Activated CD4-positive, alpha-beta T cell treated with anti-CD3 and anti-CD28 coated beads for 48 hours (primary cell): Measurements from ENCODE around the gene BCAS1.

Source experiments
- DNase-seq: peaks from one replicate; pipeline ENCODE4 v3.0.0-alpha.2; 2020

The BCAS1 gene

DNA sequence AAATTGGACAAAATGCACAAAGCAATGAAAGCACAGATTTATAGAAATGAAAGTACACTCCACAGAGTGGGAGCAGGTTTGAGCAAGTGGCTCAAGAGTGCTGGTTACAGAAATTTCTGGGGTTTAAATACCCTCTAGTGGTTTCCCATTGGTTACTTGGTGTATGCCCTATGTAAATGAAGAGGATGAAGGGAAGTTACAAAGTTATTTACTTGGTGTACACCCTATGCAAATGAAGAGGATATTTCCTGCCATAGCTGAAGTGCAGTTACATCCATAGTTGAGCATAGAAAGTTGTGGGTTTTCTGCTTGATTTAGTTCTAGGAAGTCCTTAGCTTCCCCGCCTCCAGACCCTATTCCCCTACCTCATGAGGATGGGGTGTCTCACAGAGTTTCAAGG is 22.7 kb downstream of the BCAS1 start:
- no peak for DNase-seq

- DNase-seq, result no peak
Observed at GRCh38 chr20:54047048-54047447, 23.3 kb downstream of the BCAS1 start.

- DNase-seq, result no peak
Observed at GRCh38 chr20:54044156-54044555, 26.2 kb downstream of the BCAS1 start.

GRCh38 chr20:54043076-54043967 is 27.1 kb downstream of the BCAS1 start:
- DNase-seq, result peak; percentile 30

DNA sequence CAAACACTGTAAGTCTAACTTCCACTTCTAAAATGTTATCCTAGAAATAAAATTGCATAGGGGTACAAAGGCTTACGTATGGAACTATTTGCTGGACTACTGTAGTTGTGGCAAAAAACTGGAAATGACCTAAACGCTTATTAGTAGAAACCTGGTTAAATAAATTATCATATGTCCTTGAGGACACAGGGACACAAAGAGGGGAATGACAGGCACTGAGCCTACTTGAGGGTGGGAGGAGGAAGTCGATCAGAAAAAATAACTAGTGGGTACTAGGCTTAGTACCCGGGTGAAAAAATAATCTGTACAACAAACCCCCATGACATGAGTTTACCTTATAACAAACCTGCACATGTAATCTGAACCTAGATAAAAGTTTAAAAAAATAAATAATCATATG is 28.4 kb downstream of the BCAS1 start:
- DNase-seq, result no peak

GRCh38 chr20:54041336-54041735 is 29.1 kb downstream of the BCAS1 start:
- no peak for DNase-seq

DNA sequence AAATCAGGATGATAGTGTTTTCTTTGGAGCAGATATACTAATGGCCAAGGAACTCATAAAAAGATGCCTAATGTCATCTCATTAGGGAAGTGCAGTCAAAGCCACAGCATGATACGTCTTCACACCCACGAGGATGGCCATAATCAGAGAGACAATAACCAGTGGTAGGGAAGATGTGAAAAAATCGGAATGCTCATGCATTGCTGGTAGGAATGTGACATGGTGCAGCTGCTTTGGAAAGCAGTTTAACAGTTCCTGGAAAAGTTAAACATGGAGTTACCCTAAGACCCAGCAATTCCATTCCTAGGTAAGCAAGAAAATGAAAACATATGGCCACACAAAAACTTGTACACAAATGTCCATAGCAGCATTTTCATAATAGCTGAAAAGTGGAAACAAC is 29.9 kb downstream of the BCAS1 start:
- no peak for DNase-seq

DNA sequence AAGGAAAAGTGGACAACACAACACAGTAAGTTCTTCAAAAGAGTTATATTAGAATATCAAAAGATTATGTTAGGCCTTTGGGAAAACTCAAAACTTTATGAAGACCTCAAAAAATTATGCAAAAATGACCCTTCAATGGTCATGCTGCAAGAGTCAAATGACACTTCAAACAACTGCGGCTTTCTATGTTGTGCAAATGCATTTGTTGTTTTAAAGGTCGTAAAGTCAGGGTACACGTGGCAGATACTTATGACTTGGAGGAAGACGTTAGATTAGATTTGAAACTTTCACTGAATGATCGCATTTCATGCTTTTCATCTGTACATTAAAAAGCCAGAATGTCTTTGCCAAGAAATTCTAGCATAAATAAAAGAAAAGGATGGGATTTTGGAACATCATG is 31.4 kb downstream of the BCAS1 start:
- DNase-seq, result no peak

GRCh38 chr20:54037525-54037924 is 32.9 kb downstream of the BCAS1 start:
- no peak for DNase-seq

GRCh38 chr20:54029643-54030042 is 40.8 kb downstream of the BCAS1 start:
- no peak for DNase-seq

GRCh38 chr20:54029176-54029575 is 41.2 kb downstream of the BCAS1 start:
- no peak for DNase-seq

GRCh38 chr20:54028276-54029011 is 42.0 kb downstream of the BCAS1 start:
- no peak for DNase-seq

DNA sequence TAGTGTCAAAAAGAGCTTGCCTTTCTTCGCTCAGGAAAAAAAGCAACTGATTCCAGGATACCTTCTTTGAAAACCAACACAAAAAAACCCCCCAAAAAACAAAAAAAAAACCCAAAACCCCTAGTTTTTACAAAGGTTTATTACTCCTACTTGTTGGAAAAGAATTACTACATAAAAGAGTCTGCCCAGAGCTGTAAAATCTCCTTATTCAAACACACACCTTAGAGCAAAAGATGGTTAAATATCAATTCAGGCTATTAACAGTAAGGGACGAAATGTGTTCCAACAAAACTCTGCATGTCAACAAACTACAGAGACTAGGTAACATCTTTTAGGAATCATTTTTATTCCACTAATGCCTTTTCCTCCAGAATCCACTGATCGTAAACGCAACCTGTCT is 42.7 kb downstream of the BCAS1 start:
- DNase-seq, result no peak

- DNase-seq, result no peak
Observed at GRCh38 chr20:54026295-54027064, 43.9 kb downstream of the BCAS1 start.

DNA sequence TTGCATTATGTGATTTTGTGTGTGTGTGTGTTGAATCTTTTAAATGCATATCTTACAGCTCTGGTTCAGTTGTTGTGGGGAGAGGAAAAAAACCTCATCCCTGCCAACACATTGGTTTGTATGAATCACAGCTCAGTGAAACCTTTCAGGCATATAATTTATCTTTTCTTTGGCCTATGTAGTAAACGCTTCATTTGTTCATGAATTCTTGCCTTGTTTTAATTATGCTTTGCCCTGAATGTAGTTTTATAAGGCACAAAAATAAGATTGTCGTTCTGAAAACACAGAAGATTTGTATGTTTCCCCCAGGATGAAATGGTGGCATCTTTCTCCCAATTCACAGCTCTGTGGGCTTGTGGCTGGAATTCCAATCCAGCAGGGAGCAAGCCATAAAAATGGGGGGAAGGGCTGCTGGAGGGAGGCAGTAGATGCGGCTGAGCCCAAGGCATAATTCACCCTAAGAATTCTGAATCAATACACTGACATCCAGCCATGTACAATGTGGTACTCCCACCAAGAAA is 45.1 kb downstream of the BCAS1 start:
- no peak for DNase-seq

DNA sequence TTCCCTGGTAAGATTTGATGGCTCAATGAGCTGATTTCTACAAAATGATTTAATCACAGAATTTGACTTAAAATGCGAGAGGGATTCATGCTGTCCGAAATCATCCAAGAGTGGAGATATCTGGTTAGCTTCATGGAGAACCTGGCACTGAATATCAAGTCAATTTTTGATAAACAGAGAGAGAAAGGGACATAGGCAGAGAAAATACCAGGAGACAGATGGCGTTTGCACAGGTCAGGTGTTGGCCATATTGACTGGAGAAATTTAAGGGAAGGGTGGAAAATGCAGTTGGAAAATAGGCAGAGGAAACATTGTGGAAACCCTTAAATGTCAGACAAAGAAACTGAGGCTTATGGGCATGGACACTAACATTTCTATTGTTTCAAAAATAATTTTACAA is 47.0 kb downstream of the BCAS1 start:
- no peak for DNase-seq

GRCh38 chr20:54021446-54022235 is 48.8 kb downstream of the BCAS1 start:
- DNase-seq, result no peak

- no peak for DNase-seq
Observed at GRCh38 chr20:54020868-54021267, 49.5 kb downstream of the BCAS1 start.

DNA sequence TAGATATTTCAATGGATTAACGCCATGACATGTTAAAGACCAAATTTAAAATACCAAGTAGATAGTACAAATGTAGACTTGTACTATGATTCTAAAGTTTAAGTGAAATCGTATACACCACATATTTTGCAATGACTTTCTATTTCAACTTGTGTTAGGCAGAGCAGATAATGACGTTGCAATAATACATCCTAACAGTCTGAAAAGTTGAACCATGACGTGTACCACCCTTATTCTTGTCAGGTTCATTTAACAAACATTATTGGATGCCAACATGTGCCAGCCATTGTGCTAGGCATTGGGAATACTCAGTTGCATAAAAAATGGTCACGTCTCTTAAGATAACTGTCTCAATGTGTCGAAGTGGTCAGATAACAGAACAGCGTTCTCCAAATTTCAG is 50.0 kb downstream of the BCAS1 start:
- no peak for DNase-seq

- DNase-seq, result no peak
Observed at GRCh38 chr20:54019585-54019984, 50.8 kb downstream of the BCAS1 start.

GRCh38 chr20:54019127-54019526 is 51.3 kb downstream of the BCAS1 start:
- DNase-seq, result no peak

DNA sequence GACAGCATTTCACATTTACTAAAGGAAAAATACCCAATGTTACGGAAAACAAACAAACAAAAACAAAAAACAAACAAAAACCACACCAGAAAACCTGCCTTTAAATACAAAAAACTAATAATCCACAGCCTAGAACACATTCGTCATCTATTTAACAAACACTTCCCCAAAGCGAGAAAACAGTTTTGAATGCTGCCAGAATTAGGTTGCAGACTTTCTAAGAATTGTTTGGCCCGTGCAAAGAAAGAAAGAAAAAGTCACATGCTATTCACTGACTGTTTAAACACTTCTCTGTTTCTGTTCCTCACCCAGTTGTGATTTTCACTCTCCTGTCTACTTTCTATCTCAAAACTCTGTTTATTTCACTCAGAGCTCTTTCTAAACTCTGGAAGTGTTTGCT is 52.5 kb downstream of the BCAS1 start:
- DNase-seq, result no peak
